Measurements from ENCODE around the gene HINFP. TPM values are rescaled to one million over a fixed set of nuclear protein-coding genes. Genes with fewer than 3 reads are reported as not detected.
"Not testable (repeated sequence)": the region's sequence is repeated elsewhere in the genome, so short reads cannot be mapped to it uniquely, and the experiment has no call there.

The HINFP gene
- total RNA-seq, 1 donor from 2014 or later: 12.8 TPM

DNA sequence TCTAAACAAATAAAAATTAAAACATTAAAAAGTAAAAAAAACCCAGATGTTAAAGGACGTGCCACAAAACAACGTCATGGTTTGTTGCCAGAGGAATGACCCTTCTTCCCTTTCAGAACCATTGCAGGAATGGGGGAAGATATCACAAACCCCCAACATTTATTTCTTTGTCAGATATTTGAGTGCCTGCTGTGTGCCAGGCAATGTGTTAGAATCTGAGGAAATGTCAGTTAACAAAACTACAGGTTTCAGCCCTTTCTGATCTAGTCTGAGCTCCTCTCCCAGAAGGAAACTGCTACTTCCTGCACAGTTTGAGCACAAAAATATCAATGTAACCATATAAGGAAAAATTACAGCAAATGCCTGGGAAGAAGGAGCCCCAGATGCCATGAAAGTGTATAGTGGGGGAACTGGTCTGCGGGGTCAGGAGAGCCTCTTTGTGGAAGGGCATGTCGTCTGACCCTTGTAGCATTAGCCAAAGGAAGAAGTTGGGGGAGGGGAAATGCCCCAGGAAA lies 56.8 kb downstream of the HINFP start:
- no peak for DNase-seq
- intact Hi-C loops (cut with micrococcal nuclease): no loop called here

DNA sequence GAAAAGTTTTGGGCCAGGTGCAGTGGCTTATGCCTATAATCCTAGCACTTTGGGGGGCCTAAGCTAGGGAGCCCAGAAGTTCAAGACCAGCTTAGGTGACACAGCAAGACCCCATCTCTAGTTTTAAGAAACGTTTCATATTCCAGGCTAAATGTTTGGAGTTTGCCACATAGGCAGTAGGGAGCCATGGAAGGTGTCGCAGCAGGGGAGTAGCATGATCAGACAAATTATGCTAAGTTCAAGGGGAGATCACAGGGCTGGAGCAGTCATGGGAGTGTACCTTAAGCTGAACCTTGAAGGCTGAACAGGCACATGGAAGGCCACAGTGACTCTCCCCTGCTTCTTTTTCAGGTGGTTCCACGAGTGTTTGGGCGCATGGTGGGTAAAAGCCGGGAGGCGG lies 58.0 kb downstream of the HINFP start:
- intact Hi-C loops (cut with micrococcal nuclease): no loop called here
- DNase-seq (no peak), ATAC-seq (no peak)

More for the DNA sequence above, 56.8 kb downstream of the HINFP start:
- no peak for ATAC-seq

DNA sequence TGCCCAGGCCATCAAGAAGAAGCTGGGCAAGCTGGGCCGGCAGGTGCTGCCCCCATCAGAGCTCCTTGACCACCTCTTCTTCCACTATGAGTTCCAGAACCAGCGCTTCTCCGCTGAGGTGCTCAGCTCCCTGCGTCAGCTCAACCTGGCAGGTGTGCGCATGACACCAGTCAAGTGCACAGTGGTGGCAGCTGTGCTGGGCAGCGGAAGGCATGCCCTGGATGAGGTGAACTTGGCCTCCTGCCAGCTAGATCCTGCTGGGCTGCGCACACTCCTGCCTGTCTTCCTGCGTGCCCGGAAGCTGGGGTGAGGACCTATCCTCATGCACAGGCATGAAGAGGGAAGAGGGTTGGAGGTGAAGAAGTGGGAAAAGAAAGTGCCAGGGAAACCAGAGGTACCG lies 58.6 kb downstream of the HINFP start:
- ATAC-seq (no peak), DNase-seq (no peak)
- intact Hi-C loops (cut with micrococcal nuclease): no loop called here

DNA sequence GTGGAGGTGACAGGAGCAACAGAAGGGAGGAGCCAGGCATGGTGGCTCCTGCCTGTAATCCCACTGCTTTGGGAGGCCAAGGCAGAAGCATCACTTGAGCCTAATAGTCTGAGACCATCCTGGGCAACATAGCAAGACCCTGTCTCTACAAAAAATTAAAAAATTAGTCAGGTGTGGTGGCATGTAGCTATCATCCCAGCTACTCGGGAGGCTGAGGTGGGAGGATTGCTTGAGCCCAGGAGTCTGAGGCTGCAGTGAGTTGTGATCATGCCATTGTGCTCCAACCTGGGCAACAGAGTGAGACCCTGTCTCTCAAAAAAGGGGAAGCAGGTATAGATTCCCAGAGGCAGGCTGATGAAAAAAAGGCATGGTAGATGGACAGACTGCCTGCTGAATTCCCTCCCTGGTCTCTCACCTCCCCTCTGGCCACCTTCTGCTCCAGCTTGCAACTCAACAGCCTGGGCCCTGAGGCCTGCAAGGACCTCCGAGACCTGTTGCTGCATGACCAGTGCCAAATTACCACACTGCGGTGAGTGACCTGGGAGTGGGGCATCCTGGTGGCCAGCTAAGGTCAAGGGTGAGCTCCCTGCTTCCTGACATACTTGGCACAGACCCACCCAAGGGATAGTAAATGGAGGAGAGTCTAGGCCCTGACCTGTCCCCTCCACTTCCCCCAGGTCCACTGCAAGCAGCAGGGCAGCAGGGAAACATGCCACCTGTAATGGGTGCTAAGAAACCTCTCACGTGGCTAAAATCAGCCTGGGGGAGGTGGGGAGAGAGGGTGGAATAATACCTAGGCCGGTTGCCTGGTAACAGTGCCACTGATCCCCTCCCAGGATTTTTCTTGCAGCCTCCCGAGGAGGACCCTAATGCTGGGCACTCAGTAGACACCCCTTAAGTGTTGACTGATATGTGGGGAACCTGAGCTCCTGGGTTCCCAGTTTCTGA lies 59.6 kb downstream of the HINFP start:
- ATAC-seq: no peak
- no peak for DNase-seq
- intact Hi-C loops (cut with micrococcal nuclease): no loop called here

DNA sequence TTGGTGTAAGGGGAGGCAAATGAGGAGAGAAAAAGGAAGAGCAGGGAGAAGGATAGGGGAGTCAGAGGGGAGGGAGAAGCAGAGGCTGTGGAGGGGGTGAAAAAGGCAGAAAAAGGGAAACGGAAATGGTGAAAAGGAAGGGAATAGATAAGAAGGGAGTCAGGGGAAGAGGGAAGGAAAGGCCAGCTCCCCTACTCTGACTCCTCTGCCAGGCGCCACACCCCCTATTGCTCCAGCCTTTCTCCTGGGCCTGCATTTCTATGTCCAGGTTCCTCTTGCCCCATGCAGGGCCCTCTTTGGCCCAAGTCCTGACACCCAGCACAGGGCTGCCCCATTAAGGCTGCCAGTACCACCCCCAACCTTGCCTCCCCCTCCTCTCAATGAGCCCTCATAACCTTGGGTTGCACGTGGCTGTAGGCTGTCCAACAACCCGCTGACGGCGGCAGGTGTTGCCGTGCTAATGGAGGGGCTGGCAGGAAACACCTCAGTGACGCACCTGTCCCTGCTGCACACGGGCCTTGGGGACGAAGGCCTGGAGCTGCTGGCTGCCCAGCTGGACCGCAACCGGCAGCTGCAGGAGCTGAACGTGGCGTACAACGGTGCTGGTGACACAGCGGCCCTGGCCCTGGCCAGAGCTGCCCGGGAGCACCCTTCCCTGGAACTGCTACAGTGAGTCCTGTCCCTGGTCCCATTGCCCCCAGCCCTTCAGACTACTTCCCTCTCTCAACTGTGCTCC lies 60.5 kb downstream of the HINFP start:
- no peak for DNase-seq
- intact Hi-C loops (cut with micrococcal nuclease): no loop called here
- ATAC-seq: peak; percentile 19

DNA sequence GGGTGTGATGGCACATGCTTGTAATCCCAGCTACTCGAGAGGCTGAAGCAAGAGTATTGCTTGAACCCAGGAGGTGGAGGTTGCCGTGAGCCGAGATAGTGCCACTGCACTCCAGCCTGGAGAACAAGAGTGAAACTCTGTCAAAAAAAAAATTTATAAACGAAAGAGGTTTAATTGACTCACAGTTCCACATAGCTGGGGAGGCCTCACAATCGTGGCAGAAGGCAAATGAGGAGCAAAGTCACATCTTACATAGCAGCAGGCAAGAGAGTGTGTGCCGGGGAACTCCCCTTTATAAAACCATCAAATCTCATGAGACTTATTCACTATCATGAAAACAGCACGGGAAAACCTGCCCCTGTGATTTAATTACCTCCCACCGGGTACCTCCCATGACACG lies 63.0 kb downstream of the HINFP start:
- intact Hi-C loops (cut with micrococcal nuclease); ATAC-seq: not testable (repeated sequence)

More for the DNA sequence above, 63.0 kb downstream of the HINFP start:
- DNase-seq: not testable (repeated sequence)

Other genes starting within 250 kb of the HINFP start
- gene CXCR5, start 237.7 kb upstream of the HINFP start, total RNA-seq: not detected
- gene BCL9L, start 195.7 kb upstream of the HINFP start, total RNA-seq: 44.7 TPM
- gene UPK2, start 165.3 kb upstream of the HINFP start, total RNA-seq: not detected
- not detected for gene FOXR1, start 149.8 kb upstream of the HINFP start, total RNA-seq
- gene CENATAC, start 123.4 kb upstream of the HINFP start, total RNA-seq: 9.4 TPM
- gene RPS25, start 103.2 kb upstream of the HINFP start, total RNA-seq: 813 TPM
- 30.4 TPM for gene TRAPPC4, start 102.8 kb upstream of the HINFP start, total RNA-seq
- 8.1 TPM for gene SLC37A4, start 90.7 kb upstream of the HINFP start, total RNA-seq
- gene HYOU1, start 64.4 kb upstream of the HINFP start, total RNA-seq: 64.0 TPM
- 23.0 TPM for gene VPS11, start 53.8 kb upstream of the HINFP start, total RNA-seq
- 24.9 TPM for gene HMBS, start 36.7 kb upstream of the HINFP start, total RNA-seq
- 18.6 TPM for gene DPAGT1, start 19.7 kb upstream of the HINFP start, total RNA-seq
- 9.6 TPM for gene C2CD2L, start 14.2 kb upstream of the HINFP start, total RNA-seq
- gene ABCG4, start 27.5 kb downstream of the HINFP start, total RNA-seq: 1.1 TPM
- gene NLRX1, start 47.1 kb downstream of the HINFP start, total RNA-seq: 31.2 TPM
- gene NHERF4, start 63.9 kb downstream of the HINFP start, total RNA-seq: 1.1 TPM
- 7.1 TPM for gene CBL, start 84.8 kb downstream of the HINFP start, total RNA-seq
- 44.7 TPM for gene MCAM, start 195.6 kb downstream of the HINFP start, total RNA-seq
- gene RNF26, start 212.9 kb downstream of the HINFP start, total RNA-seq: 13.2 TPM
- 14.4 TPM for gene C1QTNF5, start 219.3 kb downstream of the HINFP start, total RNA-seq
- not detected for gene MFRP, start 225.1 kb downstream of the HINFP start, total RNA-seq

Data from left ventricle myocardium superior (tissue), 1 donor.